GM19438 (cell line): ENCODE results near the gene CGB1.
"Not testable (repeated sequence)": the region's sequence is repeated elsewhere in the genome, so short reads cannot be mapped to it uniquely, and the experiment has no call there.

Source experiments
- ATAC-seq: cut with Tn5 transposase; IDR thresholded peaks from one replicate; pipeline ENCODE4 v1.9.1; 2021; ENCODE audit warnings: low read depth; ENCODE audit not compliant: unreplicated experiment

CGB1 gene

DNA sequence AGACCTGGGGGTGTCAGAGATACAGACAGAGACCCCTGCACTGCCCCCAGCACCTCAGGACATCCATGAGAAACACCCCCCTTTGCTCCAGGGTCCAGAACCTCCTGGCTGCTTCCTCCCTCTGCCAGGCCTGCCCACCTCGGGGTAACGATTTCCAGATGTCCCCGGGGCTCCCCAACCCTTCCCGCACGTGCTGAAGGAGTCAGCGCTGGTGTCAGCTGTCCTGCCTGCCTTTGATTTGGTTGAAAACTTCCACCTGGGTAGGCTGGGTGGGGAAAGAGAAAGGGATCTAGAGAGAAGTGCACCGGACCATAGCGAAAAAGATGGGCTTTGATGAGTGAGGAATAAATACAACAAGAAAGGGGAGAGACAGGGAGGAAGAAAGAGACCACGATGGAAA, 22.4 kb upstream of the CGB1 start:
- no peak for ATAC-seq

DNA sequence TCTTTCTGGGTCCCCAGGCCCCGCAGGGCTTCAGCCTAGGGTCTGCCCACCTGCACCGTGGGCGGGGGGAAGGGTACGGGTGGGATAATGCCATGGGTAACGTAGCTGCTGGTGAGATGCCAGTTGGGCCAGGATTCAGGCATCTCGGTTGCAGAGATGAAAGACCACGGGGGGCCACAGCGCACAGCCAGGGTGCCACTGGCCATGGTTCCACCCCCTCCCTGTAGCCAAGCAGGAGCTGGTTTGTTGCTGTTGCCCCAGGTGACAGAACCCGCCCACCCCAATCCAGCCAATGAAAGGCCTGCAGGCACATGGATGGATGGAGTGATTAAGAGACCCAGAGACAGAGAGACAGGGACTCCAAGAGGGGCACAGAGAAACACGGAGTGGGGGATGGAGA, 21.9 kb upstream of the CGB1 start:
- no peak for ATAC-seq

DNA sequence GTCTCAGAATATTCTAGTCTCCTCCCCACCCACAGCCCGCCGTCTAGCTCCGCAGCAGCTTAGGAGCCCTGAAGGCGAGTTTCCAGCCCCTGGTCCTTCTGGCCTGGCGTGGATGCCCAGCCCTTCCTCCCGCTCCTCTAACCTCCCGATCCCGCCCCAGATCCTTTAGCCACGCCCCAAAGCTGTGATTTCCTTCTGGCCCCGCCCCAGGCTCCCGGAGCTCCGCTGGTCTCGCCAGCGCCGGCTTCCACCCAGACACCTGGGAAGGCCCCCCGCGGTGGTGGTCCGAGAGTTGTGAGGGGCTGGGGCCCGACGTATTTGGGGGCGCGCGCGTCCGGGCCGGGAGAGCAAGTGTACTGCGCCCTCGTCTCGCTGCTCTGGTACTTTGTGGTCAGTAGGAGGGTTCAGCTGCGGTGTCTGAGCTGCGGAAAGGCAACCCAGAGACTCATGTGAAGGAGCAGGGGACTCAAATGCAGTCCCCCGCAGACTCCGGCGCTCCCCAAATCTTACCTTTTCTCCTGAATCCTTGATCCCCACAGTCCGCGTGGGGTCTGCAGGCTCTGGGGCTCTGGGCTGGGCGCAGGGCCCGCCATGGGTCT, 21.0 kb upstream of the CGB1 start, which contains the start of gene CGB7:
Gene CGB7, minus strand, starts transcription at position 114 of the 599 bp plus-strand sequence. CDS start 2,374 bp downstream, outside the sequence.
- ATAC-seq: no peak

DNA sequence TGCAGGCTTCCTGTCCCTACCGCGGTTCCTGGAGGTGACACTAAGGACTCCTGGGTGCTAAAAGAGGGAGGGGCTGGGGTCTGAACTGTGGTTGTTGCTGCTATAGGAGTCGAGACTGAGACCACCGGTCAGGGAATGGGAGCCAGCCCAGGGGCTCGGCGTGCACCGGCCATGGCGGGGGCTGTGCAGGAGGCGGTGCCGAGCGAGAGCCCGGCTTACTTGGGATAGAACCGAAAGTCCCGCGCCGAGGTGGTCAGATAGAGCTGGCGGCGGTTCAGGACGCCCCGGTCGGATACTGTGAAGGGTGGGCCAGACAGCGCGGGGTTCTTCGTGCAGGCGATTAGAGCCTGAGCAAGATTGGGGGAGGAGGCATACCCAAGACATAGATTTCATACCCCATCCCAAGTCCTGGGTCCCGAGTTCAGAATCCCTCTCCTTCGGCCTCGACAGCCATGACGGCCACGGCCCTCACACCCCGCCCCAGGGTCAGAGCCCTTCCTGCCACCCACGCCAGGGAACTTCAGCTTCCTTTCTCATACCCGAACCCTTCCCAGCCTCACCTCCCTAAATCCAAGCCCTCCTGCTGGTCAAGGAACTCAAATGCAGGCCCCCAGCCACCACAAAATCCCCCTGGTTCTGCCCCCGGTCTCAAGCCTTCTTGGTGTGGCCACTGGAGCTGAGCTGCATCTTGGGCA, 20.4 kb upstream of the CGB1 start:
- ATAC-seq: not testable (repeated sequence)

DNA sequence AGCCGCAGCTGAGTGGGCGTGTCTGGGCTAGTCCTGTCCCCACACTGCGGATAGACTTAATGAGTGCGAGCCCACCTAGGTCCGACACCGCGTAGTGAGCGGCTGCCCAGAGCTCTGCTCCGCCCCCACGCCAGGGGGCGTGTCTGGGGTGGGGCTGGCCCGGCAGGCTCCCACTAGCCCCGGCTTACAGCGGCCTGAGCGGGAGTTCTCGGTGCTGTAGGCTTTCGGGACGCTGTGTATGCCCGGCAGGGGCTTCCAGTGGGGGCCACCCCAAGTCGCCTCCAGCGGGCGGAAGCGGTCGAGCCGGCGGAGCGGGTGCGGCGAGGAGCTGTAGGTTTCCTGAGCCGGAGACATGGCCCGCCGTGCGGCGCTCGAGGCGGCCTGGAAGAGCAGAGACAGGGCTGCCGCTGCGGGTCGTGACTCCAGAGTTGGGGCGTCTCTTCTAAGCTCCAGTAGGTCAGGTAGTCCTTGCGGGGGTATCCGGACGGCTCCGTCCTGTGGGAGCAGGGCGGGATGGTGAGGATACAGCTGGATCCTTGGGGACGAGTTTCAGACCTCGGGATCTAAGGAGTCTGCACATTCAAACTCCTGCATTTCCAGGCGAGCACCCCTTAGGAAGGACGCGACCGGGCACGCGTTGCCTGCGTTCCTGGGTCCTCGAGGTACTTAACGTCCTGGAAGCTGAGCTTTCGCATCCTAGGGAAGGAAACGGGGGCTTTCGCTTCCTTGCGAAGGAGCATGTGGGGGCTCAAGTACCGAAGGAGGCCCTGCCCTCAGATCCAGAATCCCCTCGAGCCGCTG, 19.6 kb upstream of the CGB1 start:
- no peak for ATAC-seq

DNA sequence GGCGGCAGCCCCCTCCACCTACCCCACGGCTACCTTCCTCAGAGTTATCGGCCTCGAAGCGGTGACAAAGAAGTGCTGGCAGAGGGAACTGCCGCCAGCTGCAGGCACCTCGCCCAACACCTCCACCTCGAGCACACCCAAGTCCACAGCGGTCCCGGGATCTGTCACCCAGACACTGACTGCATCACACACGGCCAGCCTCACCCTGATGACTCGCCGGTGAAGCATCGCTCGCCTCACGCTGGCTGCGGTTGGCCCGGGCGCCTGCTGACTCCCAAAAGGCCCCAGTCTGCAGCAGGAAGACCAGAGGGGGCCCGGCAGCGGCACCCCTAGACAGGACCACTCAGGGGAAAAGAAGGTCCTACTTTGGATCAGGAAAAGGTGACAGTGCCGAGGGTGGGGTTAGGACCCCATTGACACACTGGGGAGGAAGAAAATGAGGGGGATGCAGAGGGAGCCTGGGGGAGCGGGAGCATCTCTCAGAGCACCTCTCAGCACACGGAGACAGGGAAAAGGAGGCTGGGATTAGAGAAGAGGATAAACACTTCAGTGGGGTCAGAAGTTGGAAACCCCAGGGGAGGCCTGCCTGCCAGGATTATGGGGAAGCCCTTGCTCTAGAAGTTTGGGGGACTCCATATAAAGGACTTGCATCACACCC, 13.8 kb upstream of the CGB1 start:
- not testable (repeated sequence) for ATAC-seq

DNA sequence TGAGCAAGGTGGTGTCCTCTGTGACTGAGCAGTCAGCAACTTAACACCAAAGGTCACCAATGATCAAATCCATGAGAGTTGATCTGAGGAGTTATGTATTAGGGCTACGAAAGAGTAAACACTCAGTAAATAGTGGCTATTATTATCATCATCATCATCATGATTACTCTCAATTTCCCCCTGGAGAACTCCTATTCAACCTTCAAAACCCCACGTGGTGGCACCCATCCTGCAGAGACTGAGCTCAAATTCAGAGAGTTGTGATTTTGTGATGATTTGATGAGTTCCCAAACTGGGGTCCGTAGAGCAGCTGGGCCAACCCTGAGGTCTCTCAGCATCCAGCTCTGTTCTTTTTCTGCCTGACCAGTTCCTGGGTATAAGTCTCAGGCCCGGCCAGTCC, 13.1 kb upstream of the CGB1 start:
- ATAC-seq: not testable (repeated sequence)

DNA sequence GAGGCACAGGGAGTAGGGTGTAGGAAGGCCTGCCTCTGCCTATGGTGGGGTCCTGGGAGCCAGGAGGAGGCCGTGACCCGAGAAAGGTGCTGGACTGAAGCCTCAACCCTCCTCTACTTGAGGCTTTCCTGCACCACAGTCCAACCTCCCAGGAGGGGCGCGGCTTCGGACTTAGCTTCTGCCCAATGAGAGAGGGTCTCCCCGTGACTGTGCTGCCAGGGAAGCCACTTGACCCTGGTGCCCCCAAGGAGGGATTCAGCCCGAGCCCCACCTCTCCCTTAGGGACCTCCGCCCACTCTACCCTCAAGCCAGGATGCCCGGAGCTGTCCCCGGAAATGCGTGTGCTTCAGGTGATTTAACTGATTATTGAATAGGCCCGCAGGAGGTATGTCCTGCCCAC, 12.3 kb upstream of the CGB1 start, which contains the start of gene CGB8:
Gene CGB8, minus strand, starts transcription at position 101 of the 400 bp plus-strand sequence. CDS start 372 bp downstream, outside the sequence.
- not testable (repeated sequence) for ATAC-seq

DNA sequence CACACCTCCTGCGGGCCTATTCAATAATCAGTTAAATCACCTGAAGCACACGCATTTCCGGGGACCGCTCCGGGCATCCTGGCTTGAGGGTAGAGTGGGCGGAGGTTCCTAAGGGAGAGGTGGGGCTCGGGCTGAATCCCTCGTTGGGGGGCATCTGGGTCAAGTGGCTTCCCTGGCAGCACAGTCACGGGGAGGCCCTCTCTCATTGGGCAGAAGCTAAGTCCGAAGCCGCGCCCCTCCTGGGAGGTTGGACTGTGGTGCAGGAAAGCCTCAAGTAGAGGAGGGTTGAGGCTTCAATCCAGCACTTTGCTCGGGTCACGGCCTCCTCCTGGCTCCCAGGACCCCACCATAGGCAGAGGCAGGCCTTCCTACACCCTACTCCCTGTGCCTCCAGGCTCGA, 6.9 kb upstream of the CGB1 start, which contains the start of gene CGB5:
Gene CGB5, plus strand, starts transcription at position 301 of the 400 bp plus-strand sequence. CDS start 362 bp downstream, outside the sequence.
- not testable (repeated sequence) for ATAC-seq

DNA sequence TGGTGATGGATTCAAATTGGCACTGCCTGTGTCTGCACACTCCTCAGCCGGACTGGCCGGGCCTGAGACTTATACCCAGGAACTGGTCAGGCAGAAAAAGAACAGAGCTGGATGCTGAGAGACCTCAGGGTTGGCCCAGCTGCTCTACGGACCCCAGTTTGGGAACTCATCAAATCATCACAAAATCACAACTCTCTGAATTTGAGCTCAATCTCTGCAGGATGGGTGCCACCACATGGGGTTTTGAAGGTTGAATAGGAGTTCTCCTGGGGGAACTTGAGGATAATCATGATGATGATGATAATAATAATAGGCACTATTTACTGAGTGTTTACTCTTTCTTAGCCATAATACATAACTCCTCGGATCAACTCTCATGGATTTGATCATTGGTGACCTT, 6.0 kb upstream of the CGB1 start:
- not testable (repeated sequence) for ATAC-seq

DNA sequence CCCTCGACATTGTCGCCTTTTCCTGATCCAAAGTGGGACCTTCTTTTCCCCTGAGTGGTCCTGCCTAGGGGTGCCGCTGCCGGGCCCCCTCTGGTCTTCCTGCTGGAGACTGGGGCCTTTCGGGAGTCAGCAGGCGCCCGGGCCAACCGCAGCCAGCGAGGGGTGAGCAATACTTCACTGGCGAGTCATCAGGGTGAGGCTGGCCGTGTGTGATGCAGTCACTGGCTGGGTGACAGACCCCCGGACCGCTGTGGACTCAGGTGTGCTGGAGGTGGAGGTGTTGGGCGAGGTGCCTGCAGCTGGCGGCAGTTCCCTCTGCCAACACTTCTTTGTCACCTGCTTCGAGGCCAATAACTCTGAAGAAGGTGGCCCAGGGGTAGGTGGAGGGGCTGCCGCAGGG, 5.5 kb upstream of the CGB1 start:
- no peak for ATAC-seq

DNA sequence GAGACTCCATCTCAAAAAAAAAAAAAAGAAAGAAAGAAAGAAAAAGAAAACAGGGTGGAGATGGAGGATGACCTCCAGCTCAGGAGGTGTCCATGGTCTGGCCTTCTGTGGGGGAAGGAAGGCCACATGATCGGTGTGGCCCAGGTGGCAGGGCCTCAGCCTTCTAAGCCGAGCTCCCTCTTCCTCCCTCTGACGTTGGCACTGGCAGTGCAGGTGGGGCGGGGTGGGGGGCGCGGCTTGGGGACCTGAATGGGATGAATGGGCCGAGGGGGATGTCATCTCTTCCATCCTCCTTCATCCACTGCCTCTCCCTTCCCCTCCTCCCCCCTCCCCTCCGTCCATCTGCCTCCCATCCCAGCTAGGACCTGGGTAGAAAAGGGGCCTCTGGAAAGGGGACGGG, 3.0 kb upstream of the CGB1 start:
- not testable (repeated sequence) for ATAC-seq

DNA sequence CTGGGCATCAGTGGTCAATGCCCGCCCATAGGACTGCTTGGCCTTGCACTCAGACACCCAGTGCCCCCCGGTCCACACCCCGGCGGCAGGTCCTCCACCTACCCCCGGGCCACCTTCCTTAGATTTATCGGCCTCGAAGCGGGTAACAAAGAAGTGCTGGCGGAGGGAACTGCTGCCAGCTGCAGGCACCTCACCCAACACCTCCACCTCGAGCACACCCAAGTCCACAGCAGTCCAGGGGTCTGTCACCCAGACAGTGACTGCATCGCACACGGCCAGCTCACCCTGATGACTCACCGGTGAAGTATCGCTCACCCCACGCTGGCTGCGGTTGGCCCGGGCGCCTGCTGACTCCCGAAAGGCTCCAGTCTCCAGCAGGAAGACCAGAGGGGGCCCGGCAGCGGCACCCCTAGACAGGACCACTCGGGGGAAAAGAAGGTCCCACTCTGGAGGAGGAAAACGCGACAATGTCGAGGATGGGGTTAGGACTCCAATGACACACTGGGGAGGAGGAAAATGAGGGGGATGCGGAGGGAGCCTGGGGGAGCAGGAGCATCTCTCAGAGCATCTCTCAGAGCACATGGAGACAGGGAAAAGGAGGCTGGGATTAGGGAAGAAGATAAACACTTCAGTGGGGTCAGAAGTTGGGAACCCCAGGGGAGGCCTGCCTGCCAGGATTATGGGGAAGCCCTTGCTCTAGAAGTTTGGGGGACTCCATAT, 2.0 kb upstream of the CGB1 start:
- not testable (repeated sequence) for ATAC-seq

DNA sequence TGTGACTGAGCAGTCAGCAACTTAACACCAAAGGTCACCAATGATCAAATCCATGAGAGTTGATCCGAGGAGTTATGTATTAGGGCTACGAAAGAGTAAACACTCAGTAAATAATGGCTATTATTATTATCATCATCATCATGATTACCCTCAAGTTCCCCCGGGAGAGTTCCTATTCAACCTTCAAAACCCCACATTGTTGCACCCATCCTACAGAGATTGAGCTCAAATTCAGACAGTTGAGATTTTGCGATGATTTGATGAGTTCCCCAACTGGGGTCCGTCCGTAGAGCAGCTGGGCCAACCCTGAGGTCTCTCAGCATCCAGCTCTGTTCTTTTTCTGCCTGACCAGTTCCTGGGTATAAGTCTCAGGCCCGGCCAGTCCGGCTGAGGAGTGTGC, 1.4 kb upstream of the CGB1 start:
- not testable (repeated sequence) for ATAC-seq

DNA sequence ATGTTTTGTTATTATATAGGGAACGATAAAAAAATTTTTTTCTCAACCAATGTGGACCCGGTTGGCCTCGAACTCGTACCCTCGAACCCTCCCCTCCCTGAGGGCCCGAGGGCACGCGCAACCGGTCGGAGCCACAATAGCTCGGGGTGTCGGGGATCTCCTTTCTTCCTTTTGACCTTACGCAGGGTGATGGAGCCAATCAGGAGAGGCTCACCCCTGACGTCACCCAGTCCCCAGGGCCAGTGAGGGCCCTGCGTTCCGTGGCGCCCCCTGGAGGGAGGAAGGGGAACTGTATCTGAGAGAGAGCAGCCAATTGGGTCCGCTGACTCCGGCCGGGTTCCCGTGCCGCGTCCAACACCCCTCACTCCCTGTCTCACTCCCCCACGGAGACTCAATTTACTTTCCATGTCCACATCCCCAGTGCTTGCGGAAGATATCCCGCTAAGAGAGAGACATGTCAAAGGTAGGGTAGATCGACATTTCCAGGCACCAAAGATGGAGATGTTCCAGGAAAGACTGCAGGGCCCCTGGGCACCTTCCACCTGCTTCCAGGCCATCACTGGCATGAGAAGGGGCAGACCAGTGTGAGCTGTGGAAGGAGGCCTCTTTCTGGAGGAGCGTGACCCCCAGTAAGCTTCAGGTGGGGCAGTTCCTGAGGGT, 4.9 kb downstream of the CGB1 start, which contains the start of gene CGB2:
Gene CGB2, plus strand, starts transcription at position 249 of the 660 bp plus-strand sequence. Its CDS starts 206 bp downstream, at position 455.
- ATAC-seq: not testable (repeated sequence)

DNA sequence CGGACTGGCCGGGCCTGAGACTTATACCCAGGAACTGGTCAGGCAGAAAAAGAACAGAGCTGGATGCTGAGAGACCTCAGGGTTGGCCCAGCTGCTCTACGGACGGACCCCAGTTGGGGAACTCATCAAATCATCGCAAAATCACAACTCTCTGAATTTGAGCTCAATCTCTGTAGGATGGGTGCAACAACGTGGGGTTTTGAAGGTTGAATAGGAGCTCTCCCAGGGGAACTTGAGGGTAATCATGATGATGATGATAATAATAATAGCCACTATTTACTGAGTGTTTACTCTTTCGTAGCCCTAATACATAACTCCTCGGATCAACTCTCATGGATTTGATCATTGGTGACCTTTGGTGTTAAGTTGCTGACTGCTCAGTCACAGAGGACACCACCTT, 6.4 kb downstream of the CGB1 start:
- not testable (repeated sequence) for ATAC-seq

DNA sequence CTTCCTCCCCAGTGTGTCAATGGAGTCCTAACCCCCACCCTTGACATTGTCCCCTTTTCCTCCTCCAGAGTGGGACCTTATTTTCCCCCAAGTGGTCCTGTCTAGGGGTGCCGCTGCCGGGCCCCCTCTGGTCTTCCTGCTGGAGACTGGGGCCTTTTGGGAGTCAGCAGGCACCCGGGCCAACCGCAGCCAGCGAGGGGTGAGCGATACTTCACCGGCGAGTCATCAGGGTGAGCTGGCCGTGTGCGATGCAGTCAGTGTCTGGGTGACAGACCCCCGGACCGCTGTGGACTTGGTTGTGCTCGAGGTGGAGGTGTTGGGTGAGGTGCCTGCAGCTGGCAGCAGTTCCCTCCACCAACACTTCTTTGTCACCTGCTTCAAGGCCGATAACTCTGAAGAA, 6.9 kb downstream of the CGB1 start:
- ATAC-seq: not testable (repeated sequence)

DNA sequence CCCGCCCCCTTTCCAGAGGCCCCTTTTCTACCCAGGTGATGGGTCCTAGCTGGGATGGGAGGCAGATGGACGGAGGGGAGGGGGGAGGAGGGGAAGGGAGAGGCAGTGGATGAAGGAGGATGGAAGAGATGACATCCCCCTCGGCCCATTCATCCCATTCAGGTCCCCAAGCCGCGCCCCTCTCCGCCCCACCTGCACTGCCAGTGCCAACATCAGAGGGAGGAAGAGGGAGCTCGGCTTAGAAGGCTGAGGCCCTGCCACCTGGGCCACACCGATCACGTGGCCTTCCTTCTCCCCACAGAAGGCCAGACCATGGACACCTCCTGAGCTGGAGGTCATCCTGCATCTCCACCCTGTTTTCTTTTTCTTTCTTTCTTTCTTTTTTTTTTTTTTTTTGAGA, 8.0 kb downstream of the CGB1 start:
- not testable (repeated sequence) for ATAC-seq

DNA sequence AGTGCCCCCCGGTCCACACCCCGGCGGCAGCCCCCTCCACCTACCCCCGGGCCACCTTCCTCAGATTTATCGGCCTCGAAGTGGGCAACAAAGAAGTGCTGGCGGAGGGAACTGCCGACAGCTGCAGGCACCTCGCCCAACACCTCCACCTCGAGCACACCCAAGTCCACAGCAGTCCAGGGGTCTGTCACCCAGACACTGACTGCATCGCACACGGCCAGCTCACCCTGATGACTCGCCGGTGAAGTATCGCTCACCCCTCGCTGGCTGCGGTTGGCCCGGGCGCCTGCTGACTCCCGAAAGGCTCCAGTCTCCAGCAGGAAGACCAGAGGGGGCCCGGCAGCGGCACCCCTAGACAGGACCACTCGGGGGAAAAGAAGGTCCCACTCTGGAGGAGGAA, 11.1 kb downstream of the CGB1 start:
- not testable (repeated sequence) for ATAC-seq
